SJCRH30 (cell line): ENCODE data around the gene PCLO. TPM values are rescaled to one million over a fixed set of nuclear protein-coding genes. Genes with fewer than 3 reads are reported as not detected.

Source experiments
- DNase-seq, 2 experiments: peaks; one replicate each; pipeline ENCODE4 v3.0.0-alpha.2; 2015 to 2020
- H3K27ac ChIP-seq: fragments of 250-450 bp; sonication (Bioruptor Pico); 2 replicates; pipeline ENCODE4 v1.5.1; 2020; ENCODE audit warnings: mild to moderate bottlenecking, moderate library complexity
- H3K27me3 ChIP-seq: fragments of 250-450 bp; sonication (Bioruptor Pico); 2 replicates; pipeline ENCODE4 v1.5.1; 2020; ENCODE audit warnings: mild to moderate bottlenecking, moderate library complexity
- H3K36me3 ChIP-seq: fragments of 250-450 bp; sonication (Bioruptor Pico); 2 replicates; pipeline ENCODE4 v1.5.1; 2020; ENCODE audit warnings: mild to moderate bottlenecking, moderate library complexity
- H3K4me1 ChIP-seq: fragments of 250-450 bp; sonication (Bioruptor Pico); 2 replicates; pipeline ENCODE4 v1.5.1; 2020; ENCODE audit warnings: mild to moderate bottlenecking, moderate library complexity
- H3K4me3 ChIP-seq: fragments of 250-450 bp; sonication (Bioruptor Pico); 2 replicates; pipeline ENCODE4 v1.5.1; 2020; ENCODE audit warnings: mild to moderate bottlenecking, moderate library complexity
- H3K9me3 ChIP-seq: fragments of 250-450 bp; sonication (Bioruptor Pico); replicated peaks from 2 replicates; pipeline ENCODE4 v1.5.1; 2020; ENCODE audit warnings: mild to moderate bottlenecking, moderate library complexity
- total RNA-seq: library from RNA; depleted of rRNA; stranded (reverse); fragments of >200 nt; shearing (Covaris generic); gene quantifications from 2 replicates; pipeline ENCODE4 v1.2.3, GENCODE V29; 2014; rRNA removed

Gene PCLO, protein sequence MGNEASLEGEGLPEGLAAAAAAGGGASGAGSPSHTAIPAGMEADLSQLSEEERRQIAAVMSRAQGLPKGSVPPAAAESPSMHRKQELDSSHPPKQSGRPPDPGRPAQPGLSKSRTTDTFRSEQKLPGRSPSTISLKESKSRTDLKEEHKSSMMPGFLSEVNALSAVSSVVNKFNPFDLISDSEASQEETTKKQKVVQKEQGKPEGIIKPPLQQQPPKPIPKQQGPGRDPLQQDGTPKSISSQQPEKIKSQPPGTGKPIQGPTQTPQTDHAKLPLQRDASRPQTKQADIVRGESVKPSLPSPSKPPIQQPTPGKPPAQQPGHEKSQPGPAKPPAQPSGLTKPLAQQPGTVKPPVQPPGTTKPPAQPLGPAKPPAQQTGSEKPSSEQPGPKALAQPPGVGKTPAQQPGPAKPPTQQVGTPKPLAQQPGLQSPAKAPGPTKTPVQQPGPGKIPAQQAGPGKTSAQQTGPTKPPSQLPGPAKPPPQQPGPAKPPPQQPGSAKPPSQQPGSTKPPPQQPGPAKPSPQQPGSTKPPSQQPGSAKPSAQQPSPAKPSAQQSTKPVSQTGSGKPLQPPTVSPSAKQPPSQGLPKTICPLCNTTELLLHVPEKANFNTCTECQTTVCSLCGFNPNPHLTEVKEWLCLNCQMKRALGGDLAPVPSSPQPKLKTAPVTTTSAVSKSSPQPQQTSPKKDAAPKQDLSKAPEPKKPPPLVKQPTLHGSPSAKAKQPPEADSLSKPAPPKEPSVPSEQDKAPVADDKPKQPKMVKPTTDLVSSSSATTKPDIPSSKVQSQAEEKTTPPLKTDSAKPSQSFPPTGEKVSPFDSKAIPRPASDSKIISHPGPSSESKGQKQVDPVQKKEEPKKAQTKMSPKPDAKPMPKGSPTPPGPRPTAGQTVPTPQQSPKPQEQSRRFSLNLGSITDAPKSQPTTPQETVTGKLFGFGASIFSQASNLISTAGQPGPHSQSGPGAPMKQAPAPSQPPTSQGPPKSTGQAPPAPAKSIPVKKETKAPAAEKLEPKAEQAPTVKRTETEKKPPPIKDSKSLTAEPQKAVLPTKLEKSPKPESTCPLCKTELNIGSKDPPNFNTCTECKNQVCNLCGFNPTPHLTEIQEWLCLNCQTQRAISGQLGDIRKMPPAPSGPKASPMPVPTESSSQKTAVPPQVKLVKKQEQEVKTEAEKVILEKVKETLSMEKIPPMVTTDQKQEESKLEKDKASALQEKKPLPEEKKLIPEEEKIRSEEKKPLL (N-terminal part only)
- total RNA-seq = 4.2 and 5.7 TPM in 2 replicates

DNA sequence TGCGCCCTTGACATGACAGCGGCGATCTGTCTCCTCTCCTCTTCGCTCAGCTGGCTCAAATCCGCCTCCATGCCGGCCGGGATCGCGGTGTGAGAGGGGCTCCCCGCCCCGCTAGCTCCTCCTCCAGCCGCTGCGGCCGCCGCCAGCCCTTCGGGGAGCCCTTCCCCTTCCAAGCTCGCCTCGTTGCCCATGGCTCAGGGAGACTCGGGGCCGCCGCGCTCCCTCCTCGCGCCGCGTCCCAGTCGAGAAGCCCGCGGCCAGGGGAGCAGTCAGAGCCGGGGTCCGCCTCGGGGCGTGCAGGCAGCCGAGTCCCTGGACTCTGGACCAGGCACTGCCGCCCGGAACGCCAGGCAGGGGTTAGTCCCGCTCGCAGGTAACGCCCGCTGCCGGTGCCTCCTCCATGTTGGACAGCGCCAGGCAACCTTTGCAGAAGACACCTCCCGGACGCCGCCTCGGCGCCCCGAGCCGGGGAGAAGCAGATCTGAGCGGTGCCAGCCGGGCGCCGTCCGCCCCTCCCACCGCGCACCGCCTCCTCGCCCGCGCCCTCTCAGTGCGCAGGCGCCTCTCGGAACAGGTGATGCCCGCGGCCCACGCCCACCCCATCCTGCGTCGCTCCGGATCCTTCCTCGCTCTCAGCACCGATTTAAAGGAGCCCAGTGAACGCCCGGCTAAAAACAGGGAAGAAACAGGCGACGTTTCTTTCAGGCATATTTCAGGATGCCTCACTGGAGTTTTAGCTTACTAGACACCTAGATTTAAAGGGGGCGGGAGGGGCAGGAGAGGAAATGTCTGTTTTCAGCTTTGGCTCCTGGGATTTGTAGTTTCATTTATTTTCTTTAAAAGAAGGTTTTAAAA is at the start of gene PCLO:
PCLO (minus strand) TSS at position 483 of the 855 bp plus-strand sequence; CDS start at position 191, 292 bp downstream.
- no peaks in the 10 kb centered on the region for H3K36me3 ChIP-seq
- peak within 1 kb of the TSS; percentile 34; the same call in 1 of the 2 replicates for H3K27ac ChIP-seq
- no peaks in the 10 kb centered on the region; the same call in 1 of the 2 replicates for H3K4me1 ChIP-seq
- peak within 1 kb of the TSS; percentile 70 for H3K4me3 ChIP-seq
- DNase-seq = peak; percentile 94 to 96
- H3K27me3 ChIP-seq = no peaks in the 10 kb centered on the region
- H3K9me3 ChIP-seq = no peaks in the 10 kb centered on the region

DNA sequence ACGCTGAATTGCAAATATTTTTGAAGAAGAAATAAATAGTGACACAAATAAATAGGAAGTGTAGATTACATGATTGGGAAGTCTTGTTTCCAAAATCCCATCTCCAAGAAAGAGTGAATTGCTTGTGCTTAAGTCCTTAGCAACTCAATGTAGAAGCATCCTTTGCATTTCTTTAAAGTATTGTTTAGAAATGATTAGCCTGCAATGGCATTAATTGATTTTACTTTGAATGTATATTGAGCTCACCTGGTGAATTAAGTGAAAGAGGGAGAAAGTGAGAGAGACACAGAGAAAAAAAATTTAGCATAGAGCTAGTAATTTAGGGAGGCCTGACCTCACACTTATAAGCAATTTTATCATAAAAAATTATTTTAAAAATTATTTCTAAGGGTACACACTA is 49.0 kb upstream of the PCLO start:
- no peaks in the 10 kb centered on the region for H3K36me3 ChIP-seq
- no peaks in the 10 kb centered on the region for H3K27me3 ChIP-seq
- H3K4me1 ChIP-seq = no peaks in the 10 kb centered on the region
- H3K27ac ChIP-seq = no peak overlapping the region
- no peak for DNase-seq
- no peaks in the 10 kb centered on the region for H3K9me3 ChIP-seq
- H3K4me3 ChIP-seq = no peak overlapping the region

DNA sequence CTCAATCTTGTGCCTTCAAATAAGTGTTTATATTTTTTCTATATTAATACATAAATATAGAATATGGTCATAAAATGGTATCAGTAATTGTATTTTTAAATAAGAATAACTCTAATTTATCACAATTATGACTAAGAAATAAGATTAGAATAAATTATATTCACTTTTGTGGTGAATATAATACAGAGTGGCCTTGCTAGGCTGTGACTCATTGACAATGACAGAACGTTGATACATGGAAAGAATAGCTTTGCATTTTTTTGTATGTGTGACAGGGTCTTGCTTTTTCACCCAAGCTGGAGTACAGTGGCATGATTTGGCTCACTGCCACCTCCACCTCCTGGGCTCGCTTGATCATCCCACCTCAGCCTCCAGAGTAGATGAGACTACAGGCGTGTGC is 47.8 kb upstream of the PCLO start:
- H3K4me3 ChIP-seq = no peak overlapping the region
- H3K36me3 ChIP-seq = no peaks in the 10 kb centered on the region
- H3K4me1 ChIP-seq = no peaks in the 10 kb centered on the region

DNA sequence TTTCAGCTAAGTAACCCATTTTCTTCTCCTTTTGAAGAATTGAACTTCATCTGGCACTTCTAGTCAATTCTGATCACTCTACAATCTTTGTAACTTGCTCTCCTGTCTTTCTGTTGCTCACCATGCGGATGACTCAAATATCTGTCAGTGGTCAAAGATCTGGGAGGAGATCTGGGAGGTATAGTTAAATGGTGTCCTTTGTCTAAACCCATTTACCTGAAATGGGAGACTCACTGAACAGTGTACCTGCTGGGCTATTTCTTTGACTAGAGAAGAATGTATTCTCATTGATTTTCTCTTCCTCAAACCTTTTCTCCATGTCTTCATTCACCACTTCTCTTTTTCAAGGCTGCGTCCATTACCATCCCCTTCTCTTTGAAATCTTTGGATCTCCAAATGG is 42.0 kb upstream of the PCLO start:
- H3K4me1 ChIP-seq = no peaks in the 10 kb centered on the region
- H3K27me3 ChIP-seq = no peaks in the 10 kb centered on the region
- no peaks in the 10 kb centered on the region for H3K9me3 ChIP-seq
- no peaks in the 10 kb centered on the region for H3K36me3 ChIP-seq
- H3K27ac ChIP-seq = no peak overlapping the region
- no peak for DNase-seq
- no peak overlapping the region for H3K4me3 ChIP-seq

More for the DNA sequence above, 47.8 kb upstream of the PCLO start:
- no peaks in the 10 kb centered on the region for H3K27me3 ChIP-seq
- H3K9me3 ChIP-seq = no peaks in the 10 kb centered on the region
- no peak for DNase-seq
- no peak overlapping the region for H3K27ac ChIP-seq

DNA sequence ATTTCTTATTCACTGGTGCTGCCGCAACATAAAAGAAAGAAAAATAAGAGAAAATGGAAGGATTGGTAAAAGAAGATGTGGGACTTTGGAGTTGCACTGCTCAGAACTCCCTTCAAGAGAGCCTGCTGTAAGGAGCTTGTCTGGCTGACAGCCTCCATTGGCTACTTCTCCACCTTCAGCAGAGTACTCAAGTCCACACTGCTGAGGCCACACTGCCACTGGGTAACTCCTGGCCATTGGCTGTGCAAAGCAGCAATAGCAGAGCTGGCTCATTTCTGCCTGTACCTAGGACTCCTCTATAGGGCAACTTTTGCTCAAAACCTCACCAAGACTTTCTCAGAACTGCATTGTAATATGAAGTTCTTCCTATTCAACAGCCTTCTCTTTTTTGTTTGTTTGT is 38.7 kb upstream of the PCLO start:
- H3K27me3 ChIP-seq = no peaks in the 10 kb centered on the region
- no peaks in the 10 kb centered on the region for H3K9me3 ChIP-seq
- no peaks in the 10 kb centered on the region for H3K36me3 ChIP-seq
- no peak for DNase-seq
- no peak overlapping the region for H3K27ac ChIP-seq
- H3K4me3 ChIP-seq = no peak overlapping the region
- no peaks in the 10 kb centered on the region for H3K4me1 ChIP-seq

DNA sequence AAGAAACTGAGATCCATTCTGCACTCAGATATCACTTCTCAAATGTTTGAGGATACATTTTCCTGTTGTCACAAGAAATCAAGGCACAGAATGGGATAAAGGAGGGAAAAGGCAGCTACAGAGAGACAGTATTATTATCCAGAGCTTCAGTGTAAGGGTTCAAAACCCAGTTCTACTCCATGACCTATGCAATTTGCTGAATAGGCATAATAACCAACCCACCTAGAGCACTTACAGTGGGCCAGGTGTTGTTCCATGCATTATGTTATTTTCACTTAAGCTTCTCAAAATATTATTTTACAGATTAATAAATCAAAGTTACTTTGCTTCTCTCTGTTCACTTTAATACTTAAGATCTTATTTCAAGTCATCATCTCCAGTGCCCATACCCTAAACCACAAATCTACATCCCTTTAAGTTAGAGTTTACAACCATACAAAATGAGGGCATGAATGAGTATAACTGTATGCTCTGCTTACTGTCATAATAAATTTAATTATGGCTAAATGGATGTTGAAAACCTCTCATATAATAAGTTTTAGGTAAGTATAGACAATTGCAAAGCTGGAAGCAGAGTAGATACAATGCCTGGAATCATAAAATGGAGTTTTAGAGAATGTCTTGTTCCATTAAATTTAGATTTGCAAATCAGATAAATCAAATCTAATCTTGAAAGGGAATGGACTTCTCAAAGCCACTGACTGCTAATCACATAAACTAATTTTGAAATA is 28.1 kb upstream of the PCLO start:
- Histone ChIP-seq H3K27ac (no peak overlapping the region), H3K36me3 (no peaks in the 10 kb centered on the region), H3K27me3 (no peaks in the 10 kb centered on the region), H3K4me3 (no peak overlapping the region), H3K4me1 (no peaks in the 10 kb centered on the region), H3K9me3 (no peaks in the 10 kb centered on the region)
- DNase-seq = no peak

DNA sequence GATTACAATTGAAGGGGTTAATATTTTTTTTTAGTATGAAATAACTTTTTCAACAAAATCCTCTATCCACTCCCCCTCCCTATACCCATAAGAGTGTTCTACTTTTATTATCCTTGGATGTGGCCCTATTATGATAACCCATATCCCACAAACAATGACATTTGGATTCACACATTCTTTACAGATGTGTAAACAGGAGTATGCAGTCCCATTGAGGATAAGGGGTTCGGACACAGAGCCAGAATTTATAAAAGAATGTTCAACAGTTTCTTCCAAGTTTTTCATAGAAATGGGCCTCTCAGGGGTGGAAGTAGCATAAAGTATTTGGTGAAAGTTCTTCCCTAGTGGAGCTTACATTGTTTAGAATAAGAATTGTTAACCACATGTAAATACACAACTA is 16.1 kb upstream of the PCLO start:
- Histone ChIP-seq H3K27ac (no peak overlapping the region), H3K36me3 (no peaks in the 10 kb centered on the region), H3K9me3 (no peaks in the 10 kb centered on the region), H3K27me3 (no peaks in the 10 kb centered on the region), H3K4me3 (no peak overlapping the region), H3K4me1 (no peaks in the 10 kb centered on the region)
- DNase-seq = no peak

DNA sequence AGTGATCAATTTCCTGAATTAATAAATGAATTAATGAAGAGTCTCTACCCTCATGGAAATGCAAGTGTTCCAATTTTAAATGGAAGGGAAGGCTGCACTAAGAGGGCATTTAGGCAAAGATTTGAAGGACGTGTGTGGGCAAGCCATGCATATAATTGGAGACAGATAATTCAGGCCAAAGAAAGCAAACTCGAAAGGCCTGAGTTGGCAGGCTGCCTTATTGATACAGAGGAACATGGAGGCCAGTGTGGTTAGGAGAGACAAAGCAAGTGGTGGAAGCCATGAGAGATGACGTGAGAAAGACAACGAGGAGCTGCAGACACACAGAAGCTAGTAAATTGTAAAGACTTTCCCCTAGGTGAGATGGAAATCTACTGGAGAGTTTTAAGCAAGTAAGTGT is 15.4 kb upstream of the PCLO start:
- no peaks in the 10 kb centered on the region for H3K4me1 ChIP-seq
- no peak overlapping the region for H3K4me3 ChIP-seq
- no peaks in the 10 kb centered on the region for H3K9me3 ChIP-seq
- no peak overlapping the region for H3K27ac ChIP-seq
- no peaks in the 10 kb centered on the region for H3K27me3 ChIP-seq
- DNase-seq = peak; percentile 3 to 34
- H3K36me3 ChIP-seq = no peaks in the 10 kb centered on the region

DNA sequence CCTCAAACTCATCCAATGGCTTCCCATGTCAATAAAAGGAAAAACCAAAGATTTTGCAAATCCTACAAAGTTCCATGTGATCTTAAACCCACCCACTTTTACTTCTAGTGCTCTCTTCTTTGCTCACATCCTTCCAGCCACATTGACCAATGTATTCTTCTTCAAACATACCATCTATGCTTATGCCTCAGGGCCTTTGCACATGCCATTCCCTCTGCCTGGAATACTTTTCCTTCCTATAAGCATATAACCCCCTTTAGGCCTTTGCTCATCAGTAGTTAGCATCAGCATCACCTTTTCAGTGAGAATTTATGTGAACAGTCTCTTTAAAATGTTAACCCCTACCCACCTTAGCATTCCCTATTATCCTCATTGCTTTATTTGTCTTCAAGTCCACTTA is 11.0 kb upstream of the PCLO start:
- H3K9me3 ChIP-seq = no peaks in the 10 kb centered on the region
- no peaks in the 10 kb centered on the region for H3K4me1 ChIP-seq
- no peaks in the 10 kb centered on the region for H3K27me3 ChIP-seq
- no peaks in the 10 kb centered on the region for H3K36me3 ChIP-seq
- DNase-seq = no peak
- no peak overlapping the region for H3K4me3 ChIP-seq
- H3K27ac ChIP-seq = no peak overlapping the region

DNA sequence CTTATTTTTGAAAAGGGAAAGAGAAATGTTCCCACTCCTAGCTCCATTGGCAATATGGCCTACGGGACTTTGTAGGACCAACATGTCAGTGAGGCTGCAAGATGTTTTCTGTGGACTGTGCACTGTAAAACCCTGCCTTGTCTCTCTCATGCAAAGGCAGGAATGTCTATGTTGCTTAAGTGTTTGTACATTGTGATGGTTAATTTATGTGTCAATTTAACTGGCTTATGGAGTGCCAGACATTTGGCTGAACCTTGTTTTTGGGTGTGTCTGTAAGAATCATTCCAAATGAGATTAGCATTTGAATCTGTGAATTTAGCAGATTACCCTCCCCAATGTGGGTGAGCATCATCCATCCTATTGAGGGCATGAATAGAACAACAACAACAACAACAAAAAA is 4.1 kb upstream of the PCLO start:
- Histone ChIP-seq H3K27me3 (no peaks in the 10 kb centered on the region), H3K9me3 (no peaks in the 10 kb centered on the region), H3K4me1 (no peaks in the 10 kb centered on the region), H3K4me3 (no peak overlapping the region), H3K36me3 (no peaks in the 10 kb centered on the region), H3K27ac (no peak overlapping the region)
- no peak for DNase-seq

DNA sequence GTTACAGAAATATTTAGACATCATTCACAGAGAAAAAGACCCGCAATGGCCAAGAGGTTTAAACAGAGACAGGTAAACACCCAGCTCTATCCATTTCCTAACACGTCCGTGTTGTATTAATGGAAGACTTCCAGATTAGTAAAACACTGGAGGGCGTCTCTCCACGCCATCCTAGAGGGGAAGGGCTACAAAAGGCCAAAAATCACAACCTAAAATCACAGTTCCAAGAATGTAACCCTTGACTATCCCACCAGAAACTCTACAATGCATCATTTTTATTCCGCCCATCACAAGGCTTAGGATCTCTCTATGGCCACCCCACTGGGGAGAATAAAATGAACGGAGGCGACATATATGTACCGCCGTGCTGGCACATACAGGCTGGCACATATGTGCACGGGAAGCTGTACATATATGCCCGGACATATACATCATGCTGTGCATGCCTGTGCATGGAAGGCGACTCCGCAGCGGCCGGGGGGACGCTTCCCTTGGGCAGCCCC is 734 bp downstream of the PCLO start:
- Histone ChIP-seq H3K4me1 (no peaks in the 10 kb centered on the region; the same call in 1 of the 2 replicates), H3K4me3 (peak overlapping the region; percentile 70), H3K27ac (peak overlapping the region; percentile 34; the same call in 1 of the 2 replicates), H3K27me3 (no peaks in the 10 kb centered on the region), H3K36me3 (no peaks in the 10 kb centered on the region), H3K9me3 (no peaks in the 10 kb centered on the region)
- no peak for DNase-seq

DNA sequence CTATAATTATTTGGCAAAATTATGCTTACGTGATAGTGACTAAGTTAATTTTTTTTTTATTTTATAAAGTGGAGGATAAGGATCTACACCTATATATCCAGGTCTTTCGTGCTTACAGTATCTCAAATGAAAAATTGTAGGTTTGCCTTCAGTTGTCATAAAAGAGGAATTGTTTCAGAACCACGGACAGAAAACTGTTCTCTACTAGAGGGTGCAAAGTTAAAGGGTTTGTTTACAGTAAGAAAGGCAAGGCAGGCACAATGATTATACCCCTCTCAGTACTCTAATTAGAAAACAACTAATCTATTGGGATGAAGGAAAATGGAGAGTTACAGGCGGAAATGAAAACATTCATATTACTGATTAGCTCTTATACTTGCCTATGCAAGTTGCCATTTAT is 1.5 kb downstream of the PCLO start:
- H3K4me1 ChIP-seq = no peaks in the 10 kb centered on the region; the same call in 1 of the 2 replicates
- H3K27ac ChIP-seq = no peak overlapping the region
- peak in 1 of 2 experiments; percentile 43 for DNase-seq
- no peaks in the 10 kb centered on the region for H3K9me3 ChIP-seq
- H3K36me3 ChIP-seq = no peaks in the 10 kb centered on the region
- H3K27me3 ChIP-seq = no peaks in the 10 kb centered on the region
- H3K4me3 ChIP-seq = no peak overlapping the region

DNA sequence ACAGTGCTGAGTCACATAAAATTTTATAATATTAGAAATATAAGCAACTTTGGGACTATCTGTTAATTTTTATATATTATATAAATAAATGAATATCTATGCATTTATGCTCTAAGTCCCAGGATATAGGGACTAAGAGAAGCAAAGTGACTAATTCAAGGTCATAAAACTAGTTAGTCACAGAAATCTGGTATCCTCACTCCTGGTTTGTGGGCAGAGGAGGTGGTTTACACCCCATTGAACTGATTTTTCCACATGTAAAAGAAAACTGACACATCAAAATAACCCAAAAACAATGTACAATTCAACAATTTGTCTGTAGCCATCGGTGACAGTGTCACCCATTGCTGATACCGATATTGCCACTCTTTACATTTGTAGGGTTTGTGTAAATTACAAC is 3.0 kb downstream of the PCLO start:
- no peak overlapping the region for H3K4me3 ChIP-seq
- H3K27ac ChIP-seq = no peak overlapping the region
- no peak for DNase-seq
- no peaks in the 10 kb centered on the region for H3K9me3 ChIP-seq
- H3K36me3 ChIP-seq = no peaks in the 10 kb centered on the region
- H3K27me3 ChIP-seq = no peaks in the 10 kb centered on the region
- no peaks in the 10 kb centered on the region; the same call in 1 of the 2 replicates for H3K4me1 ChIP-seq
